GM18867 (cell line): ENCODE data around the gene NADK2.
"Not testable (repeated sequence)": the region's sequence is repeated elsewhere in the genome, so short reads cannot be mapped to it uniquely, and the experiment has no call there.

Experiments
- ATAC-seq: cut with Tn5 transposase; IDR thresholded peaks from one replicate; pipeline ENCODE4 v1.9.1; 2021; ENCODE audit warnings: mild to moderate bottlenecking, moderate library complexity; ENCODE audit not compliant: unreplicated experiment

Gene NADK2

DNA sequence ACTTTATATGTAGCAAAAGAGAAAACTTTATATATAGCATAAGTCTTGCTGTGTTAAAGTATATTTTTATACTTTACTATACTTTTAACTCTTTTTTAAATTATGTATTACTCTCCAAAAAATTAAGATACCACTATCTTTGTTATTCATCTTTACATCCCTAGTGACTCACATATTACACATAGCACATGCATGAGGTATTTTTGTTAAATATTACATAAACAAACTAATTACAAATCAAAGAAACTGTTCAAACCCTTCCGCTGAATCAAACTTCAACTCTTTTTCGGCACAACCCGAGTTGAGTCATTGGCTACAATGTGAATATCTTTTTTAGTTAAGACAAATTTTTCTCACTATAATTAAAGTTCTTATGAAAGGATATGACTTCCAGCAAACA lies 32.1 kb downstream of the NADK2 start:
- no peak for ATAC-seq

DNA sequence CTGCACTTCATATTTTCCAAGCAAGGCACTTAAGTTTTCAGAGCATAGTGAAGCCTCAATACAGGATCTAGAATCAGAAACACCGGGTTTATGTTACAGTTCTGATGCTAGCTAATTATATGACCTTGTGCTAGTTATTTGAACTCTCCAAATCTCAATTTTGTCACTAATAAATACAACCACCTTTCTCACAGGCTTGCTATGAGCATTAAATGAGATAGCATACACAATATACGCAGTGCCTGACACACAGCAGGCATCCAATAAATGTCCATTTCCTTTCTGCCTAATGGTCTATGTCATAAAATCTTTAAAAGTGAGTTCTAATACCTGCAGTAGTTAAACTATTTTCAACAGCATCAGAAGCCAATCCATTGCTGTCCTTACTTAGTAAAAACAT lies 32.9 kb downstream of the NADK2 start:
- no peak for ATAC-seq

DNA sequence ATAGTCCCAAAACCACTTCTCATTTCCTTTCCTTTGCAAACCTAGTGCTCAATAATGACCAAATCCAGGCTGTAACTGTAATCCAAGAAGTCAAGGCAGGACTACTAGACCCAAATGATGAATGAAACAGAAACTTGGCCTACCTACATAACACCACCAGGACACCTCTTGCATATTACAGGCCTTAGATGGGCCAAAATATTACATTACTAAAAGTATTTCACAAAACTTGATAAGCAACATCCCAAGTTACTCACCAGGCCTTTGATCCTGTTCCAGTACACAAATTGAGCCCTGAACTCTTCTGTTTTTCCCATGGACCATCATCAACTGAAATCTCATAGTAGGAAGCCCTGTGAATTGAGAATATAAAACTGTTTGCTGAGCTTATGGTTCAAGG lies 34.8 kb downstream of the NADK2 start:
- ATAC-seq: no peak

DNA sequence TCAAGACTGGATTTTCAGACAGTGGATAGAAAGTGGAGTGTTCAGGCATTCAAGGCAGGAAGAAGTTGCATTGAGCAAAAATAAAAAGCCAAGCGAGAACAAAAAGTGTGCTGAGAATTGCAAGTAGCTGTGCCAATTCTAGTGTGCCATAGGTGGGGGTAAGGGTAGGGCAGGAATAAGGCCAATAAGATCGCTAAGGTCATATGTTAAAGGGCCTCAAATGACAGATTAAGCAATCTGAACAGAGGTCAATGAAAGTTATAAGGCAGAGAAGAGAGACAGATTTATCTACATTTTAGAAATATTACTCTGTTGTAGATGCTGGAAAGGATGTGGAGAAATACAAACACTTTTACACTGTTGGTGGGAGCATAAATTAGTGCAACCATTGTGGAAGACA lies 36.4 kb downstream of the NADK2 start:
- no peak for ATAC-seq

DNA sequence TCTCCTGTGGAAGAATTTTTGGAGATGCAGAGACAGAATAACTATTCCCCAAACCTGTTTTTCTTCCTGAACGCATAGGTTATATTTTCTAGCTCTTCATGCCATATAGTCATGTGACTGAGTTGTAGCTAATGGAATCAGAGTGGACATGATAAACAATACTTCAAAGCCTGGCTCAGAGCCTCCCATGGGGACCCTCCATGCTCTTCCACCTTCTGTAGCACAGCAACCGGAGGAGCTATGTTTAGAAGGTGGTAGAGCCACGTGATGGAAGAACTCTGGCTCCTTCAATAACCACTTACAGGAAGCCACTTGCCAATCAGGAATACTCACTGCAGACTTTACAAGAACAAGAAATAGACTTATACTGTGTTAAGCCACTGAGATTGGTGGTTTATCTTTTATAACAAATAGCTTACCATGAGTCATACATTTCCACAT lies 39.2 kb downstream of the NADK2 start:
- ATAC-seq: no peak

DNA sequence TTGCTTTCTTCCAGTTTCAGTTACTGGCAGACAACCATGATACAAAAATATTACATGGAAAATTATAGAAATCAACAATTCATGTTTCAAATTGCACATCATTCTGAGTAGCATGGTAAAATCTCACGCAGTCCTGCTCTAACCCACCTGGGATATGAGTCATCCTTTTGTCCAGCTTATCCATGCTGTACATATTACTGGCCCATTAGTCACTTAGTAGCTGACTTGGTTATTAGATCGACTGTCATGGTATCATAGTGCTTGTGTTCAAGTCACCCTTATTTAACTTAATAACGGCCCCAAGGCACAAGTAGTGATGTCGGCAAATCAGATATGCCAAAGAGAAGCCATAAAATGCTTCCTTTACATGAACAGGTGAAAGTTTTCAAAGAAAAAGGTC lies 41.2 kb downstream of the NADK2 start:
- no peak for ATAC-seq

DNA sequence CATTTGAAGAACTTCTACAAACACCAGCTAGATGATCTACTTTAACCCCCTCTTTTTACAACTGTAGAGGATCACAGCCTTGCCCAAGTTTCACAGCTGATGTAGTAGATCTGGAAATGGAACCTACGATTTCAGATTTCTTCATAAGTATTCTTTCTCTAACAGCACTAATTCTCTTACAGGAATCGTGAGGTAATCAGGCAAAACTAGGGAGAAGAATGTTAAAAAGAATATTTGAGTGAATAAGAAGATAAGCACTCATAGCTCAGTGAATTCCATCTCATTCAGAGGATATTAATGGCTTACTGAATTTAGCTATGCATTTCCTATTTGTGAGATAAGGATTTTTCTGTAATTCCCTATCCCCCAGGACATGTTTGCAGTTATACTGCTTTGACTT lies 42.1 kb downstream of the NADK2 start:
- ATAC-seq: no peak

DNA sequence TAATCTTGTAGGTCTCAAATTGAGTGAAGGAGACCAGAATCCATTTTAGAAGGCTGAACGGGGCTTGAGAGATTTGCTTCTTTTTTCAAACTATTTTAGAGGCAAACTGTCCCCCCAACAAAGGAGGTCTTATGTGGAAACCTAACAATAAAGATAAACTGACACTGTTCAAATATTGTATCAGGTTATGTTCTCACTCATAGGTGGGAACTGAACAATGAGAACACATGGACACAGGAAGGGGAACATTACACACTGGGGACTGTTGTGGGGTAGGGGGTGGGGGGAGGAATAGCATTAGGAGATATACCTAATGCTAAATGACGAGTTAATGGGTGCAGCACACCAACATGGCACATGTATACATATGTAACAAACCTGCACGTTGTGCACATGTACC lies 42.9 kb downstream of the NADK2 start:
- not testable (repeated sequence) for ATAC-seq

DNA sequence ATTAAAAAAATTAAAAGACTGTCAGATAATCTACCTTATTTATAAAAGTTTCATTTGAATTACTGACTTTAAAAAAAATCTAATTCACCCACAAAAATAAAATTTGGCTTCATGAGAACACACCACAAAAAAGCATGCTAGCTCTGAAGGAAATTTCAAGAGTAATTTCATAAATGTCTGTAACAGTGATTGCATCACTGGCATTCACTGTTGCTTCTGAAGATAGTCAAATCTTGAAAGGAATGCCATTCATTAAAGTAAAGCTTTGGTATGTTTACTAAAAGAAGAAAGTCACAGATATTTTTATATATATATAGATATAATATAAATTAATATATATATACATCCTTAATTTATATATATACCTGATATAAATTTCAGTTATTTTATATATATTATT lies 43.4 kb downstream of the NADK2 start:
- ATAC-seq: no peak

DNA sequence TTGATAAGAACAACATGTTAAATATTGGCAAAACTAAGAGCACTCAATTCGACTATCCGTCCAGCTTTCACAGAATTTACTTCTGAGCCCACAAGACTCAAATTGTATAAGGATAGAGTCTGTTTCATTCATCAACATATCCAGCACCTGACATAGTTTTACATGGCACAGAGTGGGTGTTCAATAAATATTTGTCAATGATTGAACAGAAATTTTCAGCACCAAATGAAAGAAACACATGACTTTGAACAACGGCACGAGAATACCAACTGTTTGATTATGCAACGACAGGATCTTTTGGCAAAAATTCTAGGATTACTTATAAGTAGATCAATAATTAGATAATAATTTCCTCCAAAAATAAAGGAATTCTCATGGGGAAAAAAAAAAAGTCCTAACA lies 48.0 kb downstream of the NADK2 start:
- ATAC-seq: no peak

DNA sequence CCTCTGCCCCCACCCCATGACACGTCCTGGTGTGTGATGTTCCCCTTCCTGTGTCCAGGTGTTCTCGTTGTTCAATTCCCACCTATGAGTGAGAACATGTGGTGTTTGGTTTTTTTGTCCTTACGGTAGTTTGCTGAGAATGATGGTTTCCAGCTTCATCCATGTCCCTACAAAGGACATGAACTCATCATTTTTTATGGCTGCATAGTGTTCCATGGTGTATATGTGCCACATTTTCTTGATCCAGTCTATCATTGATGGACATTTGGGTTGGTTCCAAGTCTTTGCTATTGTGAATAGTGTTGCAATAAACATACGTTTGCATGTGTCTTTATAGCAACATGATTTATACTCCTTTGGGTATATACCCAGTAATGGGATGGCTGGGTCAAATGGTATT lies 57.3 kb downstream of the NADK2 start:
- not testable (repeated sequence) for ATAC-seq

DNA sequence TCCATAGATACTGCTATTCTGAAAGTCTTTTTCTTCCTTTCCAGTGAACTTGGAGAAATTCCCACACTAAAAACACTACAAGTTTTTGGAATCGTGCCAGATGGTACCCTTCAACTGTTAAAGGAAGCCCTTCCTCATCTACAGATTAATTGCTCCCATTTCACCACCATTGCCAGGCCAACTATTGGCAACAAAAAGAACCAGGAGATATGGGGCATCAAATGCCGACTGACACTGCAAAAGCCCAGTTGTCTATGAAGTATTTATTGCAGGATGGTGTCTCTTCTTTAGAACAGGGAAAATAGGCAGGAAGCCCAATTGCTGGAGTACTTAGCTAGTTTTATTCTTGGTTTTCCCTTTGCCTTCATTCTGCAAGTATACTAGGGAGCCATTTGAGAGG lies 60.0 kb downstream of the NADK2 start:
- no peak for ATAC-seq

DNA sequence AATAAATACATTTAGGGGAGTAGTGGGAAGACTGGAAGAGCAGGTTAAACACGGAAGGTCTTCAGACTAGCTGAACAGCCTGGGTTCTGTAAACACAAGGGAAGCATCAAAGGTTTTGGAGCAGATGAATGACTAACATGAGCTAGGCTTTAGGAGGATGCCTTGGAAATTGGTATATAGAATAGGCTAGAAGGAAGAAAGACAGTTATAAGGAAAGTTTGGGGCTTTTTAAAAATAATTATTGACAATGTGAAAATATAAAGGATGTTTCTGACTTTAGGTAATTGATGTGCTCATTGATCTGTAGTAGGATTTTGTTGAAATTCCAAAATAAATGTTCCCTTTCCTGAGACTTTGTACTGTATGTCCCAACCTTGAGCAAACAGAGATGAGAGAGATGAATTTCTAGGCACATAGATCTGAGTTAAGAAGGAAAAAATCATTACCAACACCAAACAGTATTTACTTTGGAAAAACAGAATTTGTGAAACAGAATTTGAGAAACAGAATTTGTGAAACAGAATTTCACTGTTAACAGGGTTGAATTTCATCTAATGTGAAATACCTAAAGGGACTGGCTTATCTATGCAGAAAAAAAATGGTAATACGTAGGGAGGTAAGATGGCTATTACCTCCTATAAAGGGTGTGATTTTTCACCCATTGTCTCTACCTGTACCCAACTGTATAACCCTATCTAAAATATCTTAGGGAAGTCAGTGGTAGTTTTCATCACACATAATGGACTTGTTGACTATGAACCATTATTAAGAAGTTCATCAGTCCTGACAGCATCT lies 61.0 kb downstream of the NADK2 start:
- ATAC-seq: no peak

DNA sequence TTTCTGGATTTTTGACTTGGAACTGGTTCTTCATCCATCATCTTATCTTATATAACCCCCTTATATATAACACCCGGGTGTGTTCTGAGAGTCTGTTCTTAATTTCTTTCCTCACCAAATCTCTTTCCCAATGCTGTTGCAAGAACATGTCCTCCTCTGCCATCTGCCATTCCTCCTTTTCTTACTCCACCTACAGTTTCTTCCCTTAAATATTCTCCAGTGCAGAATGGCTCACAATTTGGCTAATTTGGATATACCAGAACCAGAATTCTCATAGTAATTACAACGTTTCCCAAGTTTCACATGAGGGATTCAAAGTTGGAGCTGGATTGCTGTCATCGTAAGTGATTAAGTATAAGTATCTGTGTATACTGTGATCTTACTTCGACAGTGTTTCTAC lies 61.8 kb downstream of the NADK2 start:
- no peak for ATAC-seq

DNA sequence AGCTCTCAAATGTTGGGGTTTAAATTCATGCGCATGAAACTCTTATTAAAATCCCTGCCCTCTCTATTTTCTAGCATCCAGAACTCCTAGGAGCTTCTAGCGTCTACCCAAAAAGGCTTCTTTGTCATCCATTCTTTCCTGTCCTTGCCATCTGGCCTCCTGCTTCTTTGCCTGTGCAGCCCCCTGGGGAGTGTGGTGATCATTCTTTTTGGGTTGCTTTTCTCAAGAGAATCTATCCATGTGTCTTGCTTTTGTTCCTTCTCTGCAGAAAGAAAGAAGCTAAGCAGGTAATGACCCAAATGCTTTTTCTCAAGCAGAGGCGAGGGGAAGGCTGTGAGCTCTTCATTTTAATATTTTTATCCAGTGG lies 63.2 kb downstream of the NADK2 start:
- no peak for ATAC-seq

DNA sequence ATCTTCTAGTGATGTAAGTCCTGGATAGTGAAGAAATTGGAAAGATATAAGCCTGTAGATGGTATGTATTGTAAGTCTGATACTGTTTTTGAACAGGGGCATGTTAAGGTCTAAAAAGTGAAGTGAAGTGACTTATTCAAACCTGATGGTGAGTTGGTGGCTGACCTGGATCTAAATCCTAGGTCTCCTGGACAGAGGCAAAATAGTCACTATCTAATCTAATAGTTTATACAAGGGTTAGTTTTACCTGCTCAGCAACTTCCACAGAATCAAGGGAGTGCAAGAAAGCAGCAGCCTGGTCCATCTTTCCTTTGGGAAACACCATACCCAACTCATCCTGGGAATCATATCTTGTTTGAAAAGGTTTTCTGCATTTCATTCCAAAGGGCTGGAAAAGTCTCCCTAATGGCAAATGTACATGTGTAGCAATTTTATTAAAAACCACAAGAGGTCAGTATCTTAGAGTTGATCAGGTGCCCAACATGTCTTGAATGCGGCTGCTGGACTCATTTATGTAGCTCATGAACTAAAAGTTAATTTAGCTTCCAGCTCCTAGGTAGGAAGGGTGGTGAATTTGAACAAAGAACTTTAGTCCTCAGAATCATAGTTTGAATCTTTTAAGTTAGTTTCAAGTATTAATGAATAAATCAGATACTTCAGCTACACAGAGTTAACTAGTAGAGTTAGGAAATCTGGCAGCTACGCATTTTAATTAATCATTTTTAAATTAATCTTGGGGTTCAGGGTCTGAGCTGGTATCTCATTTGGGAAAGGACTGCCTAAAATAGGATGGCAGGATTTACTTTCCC lies 63.8 kb downstream of the NADK2 start:
- no peak for ATAC-seq

DNA sequence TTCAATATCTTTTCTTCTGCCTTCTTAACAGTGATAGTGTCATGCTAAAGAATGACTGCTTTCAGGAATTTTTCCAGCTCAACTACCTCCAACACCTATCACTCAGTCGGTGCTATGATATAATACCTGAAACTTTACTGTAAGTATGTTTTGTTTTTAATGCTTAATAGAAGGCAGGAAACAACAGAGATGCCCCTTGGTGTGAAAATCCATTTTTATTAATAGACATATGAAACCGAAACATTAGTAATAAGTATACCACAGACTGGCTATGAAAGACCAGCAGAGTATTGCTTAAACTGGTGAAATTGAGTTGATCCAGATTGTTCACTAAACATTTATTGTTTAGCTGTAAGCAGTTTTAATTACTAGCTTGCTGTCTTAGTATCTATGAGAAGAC lies 64.6 kb downstream of the NADK2 start:
- ATAC-seq: peak; percentile 97

DNA sequence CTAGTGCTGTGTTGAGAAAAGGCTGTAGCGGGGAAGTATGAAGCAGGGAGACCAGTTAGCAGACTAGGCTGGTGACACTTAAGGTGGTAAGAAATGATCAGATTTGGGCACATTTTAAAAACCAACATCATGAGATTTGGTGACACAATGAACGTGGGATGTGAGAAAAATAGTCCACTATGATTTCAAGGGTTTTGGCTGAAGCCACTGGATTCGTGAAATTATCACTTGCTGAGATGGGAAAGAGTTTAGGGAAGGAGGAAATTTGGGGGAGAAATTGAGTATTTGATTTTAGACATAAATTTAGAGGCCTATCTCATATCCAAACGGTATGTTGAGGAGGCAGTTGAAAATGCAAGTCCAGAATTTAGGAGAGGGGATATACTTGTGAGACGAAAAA lies 66.7 kb downstream of the NADK2 start:
- no peak for ATAC-seq

DNA sequence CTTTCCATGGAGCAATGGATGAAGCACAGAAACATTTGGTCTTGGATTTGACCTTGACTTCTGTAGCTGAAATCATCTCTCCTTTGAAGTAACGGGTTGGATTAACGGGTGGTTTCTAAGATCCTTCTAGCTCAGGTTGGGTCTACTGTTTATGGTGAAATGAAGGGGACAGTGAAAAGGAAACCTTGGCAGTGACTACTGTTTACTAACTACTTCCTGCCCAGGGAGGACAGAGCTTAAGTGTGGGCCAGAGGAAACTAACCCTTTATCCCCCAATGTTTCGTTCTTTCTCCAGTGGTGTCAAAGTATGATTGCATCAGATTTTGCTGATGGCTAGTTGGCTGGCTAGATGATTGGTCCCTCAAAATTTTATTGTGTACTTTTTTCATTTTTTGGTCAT lies 67.6 kb downstream of the NADK2 start:
- ATAC-seq: no peak

DNA sequence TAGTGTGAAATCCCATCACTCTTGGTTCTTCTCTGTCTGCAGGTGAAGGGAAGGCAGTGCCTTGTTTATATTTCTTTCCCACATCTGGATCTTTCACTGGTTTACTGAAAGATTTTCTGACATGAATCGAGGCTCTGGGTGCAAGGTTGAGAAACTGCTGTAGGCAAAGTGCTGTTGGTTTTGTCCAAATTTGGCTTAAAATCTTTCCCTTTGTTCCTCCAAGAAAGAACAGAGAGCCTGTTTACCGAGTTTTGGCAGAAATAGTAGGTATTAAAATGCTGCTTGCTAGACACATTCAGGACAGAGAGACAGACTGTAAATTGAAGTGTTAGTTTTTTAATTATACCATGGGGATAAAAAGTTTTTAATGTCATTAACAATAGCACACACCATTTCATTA lies 68.3 kb downstream of the NADK2 start:
- ATAC-seq: no peak

DNA sequence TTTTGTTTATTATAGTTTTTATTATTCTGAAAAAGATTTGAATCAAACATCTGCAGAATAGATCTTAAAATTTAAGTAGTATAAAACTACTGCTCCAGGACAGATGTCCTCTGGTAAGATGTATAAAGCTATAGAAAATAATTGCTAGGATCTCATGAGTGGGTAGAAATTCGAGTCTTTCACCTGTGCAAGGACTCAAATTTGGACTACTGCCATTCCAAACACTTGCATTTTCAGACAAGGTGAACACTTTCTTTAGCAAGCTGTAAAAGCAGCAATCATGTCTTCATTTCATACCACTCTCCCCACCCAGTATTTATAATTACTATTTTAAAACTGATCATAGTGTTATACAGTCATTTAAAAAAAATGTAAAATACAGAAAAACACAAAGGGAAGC lies 69.1 kb downstream of the NADK2 start:
- no peak for ATAC-seq

DNA sequence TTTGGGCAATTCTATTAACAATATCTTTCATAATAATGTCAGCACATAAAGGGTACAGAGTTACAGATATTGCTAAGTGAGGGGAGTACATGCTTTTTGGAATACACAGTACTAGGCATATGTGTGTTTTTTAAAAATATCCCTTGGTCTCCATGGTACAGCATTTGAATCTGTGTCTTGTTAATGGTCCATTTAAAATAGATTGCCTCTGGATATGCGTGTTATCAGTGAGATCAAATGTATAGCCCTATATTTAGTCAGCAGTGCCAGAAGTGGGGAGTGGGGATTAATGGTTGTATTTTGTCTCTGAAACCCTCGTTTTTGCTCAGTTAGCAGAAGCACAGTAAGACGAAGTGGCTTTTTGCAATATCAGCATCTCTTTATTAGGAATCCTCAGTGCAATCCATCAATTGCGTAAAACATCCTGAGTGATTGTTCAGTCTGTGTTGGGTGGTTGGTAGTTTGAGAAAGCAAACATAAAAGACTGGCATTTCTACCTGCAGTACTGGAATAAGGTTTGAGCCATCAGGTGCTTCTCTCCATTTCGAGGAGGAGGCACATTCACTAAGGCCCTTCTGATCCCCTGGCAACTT lies 70.8 kb downstream of the NADK2 start:
- no peak for ATAC-seq
